B cell (primary cell): Measurements from ENCODE around the gene PIGA. TPM values are rescaled to one million over a fixed set of nuclear protein-coding genes. Genes with fewer than 3 reads are reported as not detected.

Experiments
- ATAC-seq: fragments of 200-7000 bp; cut with Tn5 transposase; one replicate; pipeline ENCODE4 v1.10.0; 2021; ENCODE audit warnings: low read depth, mild to moderate bottlenecking, moderate number of reproducible peaks, moderate library complexity
- CTCF ChIA-PET: fragments of 350-600 bp; sonication (Branson Sonifier 250); formaldehyde crosslinking; loops from one replicate; lab custom pipeline; 2021; ENCODE audit warnings: antibody characterized with exemption, inconsistent platforms; lab: Charles Lee
- POLR2A ChIA-PET: fragments of 350-600 bp; sonication (Branson Sonifier 250); formaldehyde crosslinking; loops from one replicate; lab custom pipeline; 2021; ENCODE audit warnings: antibody characterized with exemption; lab: Charles Lee
- DNase-seq: peaks from one replicate; pipeline ENCODE4 v3.0.0; 2013
- H2AFZ ChIP-seq: 2 replicates; pipeline ENCODE4 v1.6.1; 2012; ENCODE audit warnings: mild to moderate bottlenecking, low read depth, low read length; ENCODE audit not compliant: insufficient read depth, poor library complexity, severe bottlenecking
- H3K27ac ChIP-seq, 2 donors: 1 replicate in 1 of 2; 2 replicates in 1 of 2; pipeline ENCODE4 v1.5.1; 2012 to 2013; ENCODE audit warnings: low read length in 2 of 2, mild to moderate bottlenecking in 2 of 2, moderate library complexity in 1 of 2
- H3K27me3 ChIP-seq, 4 experiments: fragments of 200-600 bp in 1 of 4; sonication (generic) in 1 of 4; replicated peaks in 1 of 4; 1 replicate in 2 of 4; 2 replicates in 2 of 4; pipeline versions ENCODE4 v1.6.1 to v1.7.0; 2013 to 2016; ENCODE audit warnings: low read length in 3 of 4, mild to moderate bottlenecking in 2 of 4, mixed read lengths in 1 of 4, moderate library complexity in 1 of 4; ENCODE audit not compliant: insufficient read depth in 4 of 4, control insufficient read depth in 3 of 4; ENCODE audit errors: control extremely low read depth in 1 of 4
- H3K36me3 ChIP-seq, 2 experiments: replicated peaks in 1 of 2; 1 replicate in 1 of 2; 2 replicates in 1 of 2; pipeline versions ENCODE4 v1.6.1 to v1.7.1; 2013; ENCODE audit warnings: low read length in 1 of 2; ENCODE audit not compliant: insufficient read depth in 2 of 2, control insufficient read depth in 1 of 2; ENCODE audit errors: control extremely low read depth in 1 of 2, extremely low read depth in 1 of 2
- H3K4me1 ChIP-seq, 2 donors: fragments of 200-600 bp in 1 of 2; sonication (generic) in 1 of 2; 1 replicate in 1 of 2; 2 replicates in 1 of 2; pipeline versions ENCODE4 v1.5.1 to v1.6.1; 2013 to 2017; ENCODE audit warnings: low read length in 2 of 2; ENCODE audit not compliant: control insufficient read depth in 2 of 2, insufficient read depth in 2 of 2
- H3K4me2 ChIP-seq: replicated peaks from 2 replicates; pipeline ENCODE3; 2012; ENCODE audit warnings: mild to moderate bottlenecking, low read depth, low read length; ENCODE audit not compliant: poor library complexity, severe bottlenecking
- H3K4me3 ChIP-seq, 5 experiments: fragments of 200-600 bp in 1 of 5; sonication (generic) in 1 of 5; 1 replicate in 3 of 5; 2 replicates in 2 of 5; pipeline versions ENCODE4 v1.5.1 to v1.7.0; 2011 to 2016; ENCODE audit warnings: low read length in 4 of 5, mild to moderate bottlenecking in 4 of 5, low read depth in 2 of 5, control low read depth in 1 of 5, moderate library complexity in 1 of 5; ENCODE audit not compliant: insufficient read depth in 1 of 5; ENCODE audit errors: control extremely low read depth in 1 of 5, extremely low read depth in 1 of 5
- H3K79me2 ChIP-seq: fragments of 200-600 bp; sonication (generic); one replicate; pipeline ENCODE4 v1.6.0; 2016; ENCODE audit warnings: low read length; ENCODE audit not compliant: control insufficient read depth, insufficient read depth
- H3K9ac ChIP-seq: fragments of 200-600 bp; sonication (generic); 2 replicates; pipeline ENCODE4 v1.6.1; 2017; ENCODE audit warnings: mild to moderate bottlenecking, low read length, moderate library complexity
- H3K9me3 ChIP-seq, 3 donors: one replicate each; pipeline versions ENCODE4 v1.6.1 to v1.7.1; 2013; ENCODE audit warnings: low read length in 2 of 3; ENCODE audit not compliant: control insufficient read depth in 2 of 3, insufficient read depth in 1 of 3; ENCODE audit errors: control extremely low read depth in 1 of 3
- H4K20me1 ChIP-seq: 2 replicates; pipeline ENCODE4 v1.6.0; 2012; ENCODE audit warnings: mild to moderate bottlenecking, low read length; ENCODE audit not compliant: insufficient read depth, control insufficient read depth, poor library complexity, severe bottlenecking
- H3K27ac Mint-ChIP-seq: one replicate; pipeline ENCODE4 v1.8.0; 2021; ENCODE audit warnings: mixed read lengths
- H3K27me3 Mint-ChIP-seq: one replicate; pipeline ENCODE4 v1.8.0; 2021; ENCODE audit warnings: mixed read lengths
- H3K4me1 Mint-ChIP-seq: one replicate; pipeline ENCODE4 v1.8.0; 2021; ENCODE audit warnings: mixed read lengths
- H3K4me3 Mint-ChIP-seq: one replicate; pipeline ENCODE4 v1.8.0; 2021; ENCODE audit warnings: mixed read lengths
- H3K9me3 Mint-ChIP-seq: one replicate; pipeline ENCODE4 v1.8.0; 2022; ENCODE audit warnings: mixed read lengths; ENCODE audit not compliant: insufficient read depth
- CTCF ChIP-seq: fragments of 200-600 bp; IDR thresholded peaks from one replicate; pipeline ENCODE4 v1.8.0; 2022; ENCODE audit warnings: antibody characterized with exemption, mild to moderate bottlenecking
- EZH2 ChIP-seq: IDR thresholded peaks from 2 replicates; pipeline ENCODE4 v1.6.1; 2012; ENCODE audit warnings: borderline replicate concordance, low read depth, mild to moderate bottlenecking, moderate library complexity, low read length; ENCODE audit not compliant: insufficient read depth, poor library complexity, severe bottlenecking
- WGBS: methylation state at CpG from one replicate; pipeline ENCODE4 v1.1.5; 2013; ENCODE audit warnings: missing lambda C conversion rate; ENCODE audit not compliant: insufficient coverage; 5-methylcytosine and 5-hydroxymethylcytosine counted together
- intact Hi-C: fragments of 100-400 bp; cut with micrococcal nuclease; formaldehyde crosslinking; loops from one replicate; pipeline ENCODE4 v1.10.0; 2022
- polyA plus RNA-seq: library from polyadenylated mRNA; depleted of rRNA; stranded (reverse); fragments of >200 nt; gene quantifications from 2 replicates; pipeline ENCODE4 v1.2.3, GENCODE V29; 2012
- total RNA-seq, 2 donors: library from RNA; stranded (reverse); fragments of 120-200 nt in 1 of 2; gene quantifications; 1 replicate in 1 of 2; 2 replicates in 1 of 2; pipeline versions ENCODE4 v1.2.3 to v1.2.4, GENCODE V29; 2013 to 2022

Gene PIGA
- total and polyA plus RNA-seq, 2 donors (not counting 1 experiment from before 2014, with no cell fraction given): 13.0 to 25.7 TPM

GRCh38 chrX:15358533-15358932, 23.2 kb upstream of the PIGA start:
- no peaks in the 10 kb centered on the region for H4K20me1 ChIP-seq
- H3K4me3 ChIP-seq: no peak overlapping the region
- H3K27me3 Mint-ChIP-seq: no peaks in the 10 kb centered on the region
- CTCF ChIA-PET: interaction anchor here (0.7 kb wide), 1 partner anchor 14 kb away, joined by 3 read pairs; no protein-coding TSS in a partner anchor
- peaks cover 3% of the 10 kb centered on the region for H3K9me3 Mint-ChIP-seq
- H3K4me1 Mint-ChIP-seq: no peaks in the 10 kb centered on the region
- H3K36me3 ChIP-seq: no peaks in the 10 kb centered on the region
- H3K9ac ChIP-seq: no peak overlapping the region
- no peaks in the 10 kb centered on the region for H3K9me3 ChIP-seq
- POLR2A ChIA-PET: no interaction called here
- WGBS: no CpG with 5 or more reads among the region's 2 CpGs
- TF ChIP-seq EZH2 (no peak), CTCF (no peak)
- DNase-seq (no peak), ATAC-seq (no peak)
- H3K79me2 ChIP-seq: no peaks in the 10 kb centered on the region
- no peak overlapping the region for H3K27ac Mint-ChIP-seq
- no peak overlapping the region for H3K4me2 ChIP-seq
- intact Hi-C loops: no loop called here
- H3K27ac ChIP-seq: no peak overlapping the region
- H3K4me1 ChIP-seq: no peaks in the 10 kb centered on the region
- no peak overlapping the region for H3K4me3 Mint-ChIP-seq
- H3K27me3 ChIP-seq: peaks cover 0 to 3% (median 1%) of the 10 kb centered on the region in 4 experiments
- H2AFZ ChIP-seq: no peak overlapping the region

- Histone ChIP-seq H2AFZ (no peak overlapping the region), H4K20me1 (no peaks in the 10 kb centered on the region), H3K4me1 (no peaks in the 10 kb centered on the region), H3K4me3 (no peak overlapping the region), H3K9ac (no peak overlapping the region), H3K27ac (no peak overlapping the region), H3K79me2 (no peaks in the 10 kb centered on the region), H3K9me3 (no peaks in the 10 kb centered on the region), H3K4me2 (no peak overlapping the region), H3K36me3 (no peaks in the 10 kb centered on the region), H3K27me3 (peaks cover 0 to 3% (median 1%) of the 10 kb centered on the region in 4 experiments)
- intact Hi-C loops: no loop called here
- no CpG with 5 or more reads among the region's 1 CpG for WGBS
- no peaks in the 10 kb centered on the region for H3K4me1 Mint-ChIP-seq
- ChIA-PET POLR2A (no interaction called here), CTCF (no interaction called here)
- H3K4me3 Mint-ChIP-seq: no peak overlapping the region
- peaks cover 3% of the 10 kb centered on the region for H3K9me3 Mint-ChIP-seq
- TF ChIP-seq CTCF: no peak
- no peak for TF ChIP-seq EZH2
- DNase-seq (no peak), ATAC-seq (no peak)
- no peak overlapping the region for H3K27ac Mint-ChIP-seq
- H3K27me3 Mint-ChIP-seq: no peaks in the 10 kb centered on the region
Measured at GRCh38 chrX:15356444-15356843, 21.1 kb upstream of the PIGA start.
